Measurements from ENCODE around the gene DNAJC4. TPM values are rescaled to one million over a fixed set of nuclear protein-coding genes. Genes with fewer than 3 reads are reported as not detected.
A peak's percentile ranks its signal among the peaks of the same experiment; 100 is the strongest.

The DNAJC4 gene
- polyA plus RNA-seq, 2 of the 4 experiments (the other 2 are of a cell fraction): 9.8 to 16.2 TPM

DNA sequence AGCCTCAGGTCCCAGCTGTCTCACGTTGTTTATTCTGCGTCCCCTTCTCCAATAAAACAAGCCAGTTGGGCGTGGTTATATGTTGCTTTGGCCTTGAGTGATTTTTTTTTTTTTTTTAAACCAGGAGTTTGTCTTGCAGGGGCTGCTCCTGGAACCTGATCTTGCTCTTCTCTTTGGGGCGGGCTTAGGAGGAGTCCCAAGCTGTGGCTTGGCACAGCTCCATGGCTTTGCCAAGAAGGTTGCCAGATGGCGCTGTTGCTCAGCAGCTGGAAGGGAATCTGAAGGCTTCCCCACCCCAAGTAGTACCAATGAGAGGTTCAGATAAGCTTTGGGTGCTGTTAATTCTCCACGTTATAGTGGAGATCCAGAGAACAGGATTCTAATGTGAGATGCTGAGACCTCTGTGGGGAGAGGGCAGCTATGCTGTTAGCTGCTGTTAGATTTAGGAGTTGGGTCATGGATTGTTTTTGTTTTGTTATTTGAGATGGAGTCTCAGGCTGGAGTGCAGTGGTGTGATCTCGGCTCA, 25.8 kb upstream of the DNAJC4 start:
- 53% methylated on average over 7 of the region's 7 CpGs for WGBS (ENCODE audit: missing lambda C conversion rate)
- CTCF ChIA-PET: interaction anchor here (0.7 to 20.3 kb wide), 19 partner anchors 9 to 1341 kb away, joined by 3 to 254 read pairs (median 6); partner anchors contain the start of genes CATSPERZ, DNAJC4, FKBP2 and NUDT22
- FAIRE-seq: no peak
- no peak overlapping the region for H3K27ac ChIP-seq
- peaks cover 9% of the 10 kb centered on the region; the same call in 1 of the 3 replicates for H3K4me1 ChIP-seq
- peak; percentile 50 for TF ChIP-seq SMC3 (IDR thresholded peaks at IDR 0.05)
- TF ChIP-seq RAD21 (conservative IDR thresholded peaks at IDR 0.05 in 1 of 2, IDR thresholded peaks at IDR 0.05 in 1 of 2): peak; percentile 62 to 80
- TF ChIP-seq, protein P1, sequence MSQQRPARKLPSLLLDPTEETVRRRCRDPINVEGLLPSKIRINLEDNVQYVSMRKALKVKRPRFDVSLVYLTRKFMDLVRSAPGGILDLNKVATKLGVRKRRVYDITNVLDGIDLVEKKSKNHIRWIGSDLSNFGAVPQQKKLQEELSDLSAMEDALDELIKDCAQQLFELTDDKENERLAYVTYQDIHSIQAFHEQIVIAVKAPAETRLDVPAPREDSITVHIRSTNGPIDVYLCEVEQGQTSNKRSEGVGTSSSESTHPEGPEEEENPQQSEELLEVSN (IDR thresholded peaks at IDR 0.05; ENCODE audit: borderline replicate concordance, low read depth): no peak
- no peak for TF ChIP-seq KDM5A (IDR thresholded peaks at IDR 0.05)
- TF ChIP-seq EHMT2 (IDR thresholded peaks at IDR 0.05; ENCODE audit: low read depth): no peak
- no peak for TF ChIP-seq POLR2AphosphoS2 (conservative IDR thresholded peaks at IDR 0.05; ENCODE audit: low read length)
- TF ChIP-seq HOXB5 (CRISPR knock-in tag; IDR thresholded peaks at IDR 0.05): no peak
- no peak for TF ChIP-seq NR3C1 (IDR thresholded peaks at IDR 0.05)
- TF ChIP-seq, protein P2, sequence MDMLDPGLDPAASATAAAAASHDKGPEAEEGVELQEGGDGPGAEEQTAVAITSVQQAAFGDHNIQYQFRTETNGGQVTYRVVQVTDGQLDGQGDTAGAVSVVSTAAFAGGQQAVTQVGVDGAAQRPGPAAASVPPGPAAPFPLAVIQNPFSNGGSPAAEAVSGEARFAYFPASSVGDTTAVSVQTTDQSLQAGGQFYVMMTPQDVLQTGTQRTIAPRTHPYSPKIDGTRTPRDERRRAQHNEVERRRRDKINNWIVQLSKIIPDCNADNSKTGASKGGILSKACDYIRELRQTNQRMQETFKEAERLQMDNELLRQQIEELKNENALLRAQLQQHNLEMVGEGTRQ (IDR thresholded peaks at IDR 0.05): no peak
- no peak for TF ChIP-seq PHF8 (IDR thresholded peaks at IDR 0.05; ENCODE audit: borderline replicate concordance, low read depth)
- TF ChIP-seq HOXA7 (CRISPR knock-in tag; IDR thresholded peaks at IDR 0.05): no peak
- no peak for TF ChIP-seq RARB (CRISPR knock-in tag; IDR thresholded peaks at IDR 0.05)
- no peak for TF ChIP-seq HDAC2 (IDR thresholded peaks at IDR 0.05)
- no peak for TF ChIP-seq CBX8 (IDR thresholded peaks at IDR 0.05)
- TF ChIP-seq, protein P3, sequence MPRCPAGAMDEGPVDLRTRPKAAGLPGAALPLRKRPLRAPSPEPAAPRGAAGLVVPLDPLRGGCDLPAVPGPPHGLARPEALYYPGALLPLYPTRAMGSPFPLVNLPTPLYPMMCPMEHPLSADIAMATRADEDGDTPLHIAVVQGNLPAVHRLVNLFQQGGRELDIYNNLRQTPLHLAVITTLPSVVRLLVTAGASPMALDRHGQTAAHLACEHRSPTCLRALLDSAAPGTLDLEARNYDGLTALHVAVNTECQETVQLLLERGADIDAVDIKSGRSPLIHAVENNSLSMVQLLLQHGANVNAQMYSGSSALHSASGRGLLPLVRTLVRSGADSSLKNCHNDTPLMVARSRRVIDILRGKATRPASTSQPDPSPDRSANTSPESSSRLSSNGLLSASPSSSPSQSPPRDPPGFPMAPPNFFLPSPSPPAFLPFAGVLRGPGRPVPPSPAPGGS (IDR thresholded peaks at IDR 0.05): no peak
- TF ChIP-seq JUN (IDR thresholded peaks at IDR 0.05): 0 out of 5 replicates have a peak, but pooled peaks of 1 of the 2 experiments have one; percentile 13
- TF ChIP-seq, protein P4, sequence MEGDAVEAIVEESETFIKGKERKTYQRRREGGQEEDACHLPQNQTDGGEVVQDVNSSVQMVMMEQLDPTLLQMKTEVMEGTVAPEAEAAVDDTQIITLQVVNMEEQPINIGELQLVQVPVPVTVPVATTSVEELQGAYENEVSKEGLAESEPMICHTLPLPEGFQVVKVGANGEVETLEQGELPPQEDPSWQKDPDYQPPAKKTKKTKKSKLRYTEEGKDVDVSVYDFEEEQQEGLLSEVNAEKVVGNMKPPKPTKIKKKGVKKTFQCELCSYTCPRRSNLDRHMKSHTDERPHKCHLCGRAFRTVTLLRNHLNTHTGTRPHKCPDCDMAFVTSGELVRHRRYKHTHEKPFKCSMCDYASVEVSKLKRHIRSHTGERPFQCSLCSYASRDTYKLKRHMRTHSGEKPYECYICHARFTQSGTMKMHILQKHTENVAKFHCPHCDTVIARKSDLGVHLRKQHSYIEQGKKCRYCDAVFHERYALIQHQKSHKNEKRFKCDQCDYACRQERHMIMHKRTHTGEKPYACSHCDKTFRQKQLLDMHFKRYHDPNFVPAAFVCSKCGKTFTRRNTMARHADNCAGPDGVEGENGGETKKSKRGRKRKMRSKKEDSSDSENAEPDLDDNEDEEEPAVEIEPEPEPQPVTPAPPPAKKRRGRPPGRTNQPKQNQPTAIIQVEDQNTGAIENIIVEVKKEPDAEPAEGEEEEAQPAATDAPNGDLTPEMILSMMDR (IDR thresholded peaks at IDR 0.05): peak; percentile 77
- TF ChIP-seq SREBF2 (IDR thresholded peaks at IDR 0.05): no peak
- peak; percentile 55 to 83 for ATAC-seq
- DNase-seq (ENCODE audit: low read depth in 1 of 2, low spot score in 1 of 2): peak; percentile 89 to 94
- POLR2A ChIA-PET: interaction anchor here (0.9 to 3.0 kb wide), 7 partner anchors 19 to 100 kb away, joined by 3 to 18 read pairs (median 3); partner anchors contain the start of genes FKBP2, NUDT22, STIP1 and TRPT1
- no peak overlapping the region for H3K4me3 ChIP-seq
- no peak overlapping the region for H3K4me2 ChIP-seq
- no peaks in the 10 kb centered on the region for H3K9me3 ChIP-seq

- ChIA-PET POLR2A (interaction anchor here (3.0 kb wide), 1 partner anchor 21 kb away, joined by 18 read pairs; the partner anchor contains the start of gene STIP1), CTCF (interaction anchor here (0.8 to 20.3 kb wide), 12 partner anchors 9 to 111 kb away, joined by 3 to 254 read pairs (median 3); partner anchors contain the start of genes CATSPERZ, DNAJC4, NUDT22 and PLCB3)
- Histone ChIP-seq H3K4me3 (no peak within 1 kb of the TSS), H3K4me2 (no peak within 1 kb of the TSS), H3K27ac (0 out of 6 replicates have a peak within 1 kb of the TSS, but pooled peaks of 1 of the 2 experiments have one; percentile 34), H3K4me1 (peaks cover 9% of the 10 kb centered on the region; the same call in 1 of the 3 replicates), H3K9me3 (no peaks in the 10 kb centered on the region)
- no peak for ATAC-seq
- no peak for FAIRE-seq
- DNase-seq (ENCODE audit: low read depth in 1 of 2, low spot score in 1 of 2): no peak
- TF ChIP-seq ZC3H11A (IDR thresholded peaks at IDR 0.05) (no peak), TP53 (CRISPR knock-in tag; IDR thresholded peaks at IDR 0.05) (no peak), GATA3 (IDR thresholded peaks at IDR 0.05; ENCODE audit: borderline replicate concordance) (no peak), HES2 (IDR thresholded peaks at IDR 0.05) (no peak)
- WGBS (ENCODE audit: missing lambda C conversion rate): 94% methylated on average over 18 of the region's 27 CpGs
Observed at GRCh38 chr11:64206457-64207255, 23.7 kb upstream of the DNAJC4 start, which contains the start of gene FERMT3. TSS of gene FERMT3 (plus strand) at chr11:64206721. CDS start at chr11:64207365, 644 bp downstream.

Measured in A549 (cell line).